Colon (tissue), 2 donors: ENCODE measurements around the gene RNF19B.

Experiments
- FAIRE-seq: peaks from 2 replicates; lab custom pipeline; 2012; peaks lifted over from hg19 to GRCh38; lab: Jason Lieb, UNC
- donor health status: control.
- donor health status: control.

Gene RNF19B

DNA sequence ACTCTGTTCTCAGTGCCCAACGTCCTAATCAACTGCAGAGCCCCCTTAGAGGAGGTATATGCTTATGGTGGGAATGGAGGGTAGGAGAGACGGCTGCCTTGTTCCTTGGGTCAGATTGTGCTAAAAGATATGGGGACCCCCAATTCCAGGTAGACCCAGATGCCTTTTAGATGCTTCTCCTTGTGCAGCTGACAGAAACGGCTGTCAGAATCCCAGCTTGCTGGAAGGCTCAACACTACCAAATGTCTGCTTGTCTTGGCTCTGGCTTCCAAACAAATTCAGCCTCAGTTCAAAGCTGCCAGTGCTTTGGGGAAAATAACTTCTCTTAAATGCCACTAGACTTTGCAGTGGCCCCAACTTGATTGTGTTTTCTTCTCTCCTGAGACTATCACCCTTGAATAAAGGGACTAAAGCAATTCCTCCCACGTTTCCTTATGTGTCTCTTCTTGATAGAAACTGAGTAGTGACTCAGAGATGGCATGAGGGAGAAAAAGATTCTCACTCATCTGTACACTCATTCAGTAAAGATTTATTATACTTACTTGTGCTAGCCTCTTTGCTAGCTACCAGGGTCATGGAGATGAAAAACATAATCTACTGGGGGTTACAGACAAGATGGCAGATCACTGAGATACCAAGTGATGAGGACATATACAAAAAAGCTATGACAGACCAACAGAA is 3.4 kb upstream of the RNF19B start:
- no peak for FAIRE-seq

DNA sequence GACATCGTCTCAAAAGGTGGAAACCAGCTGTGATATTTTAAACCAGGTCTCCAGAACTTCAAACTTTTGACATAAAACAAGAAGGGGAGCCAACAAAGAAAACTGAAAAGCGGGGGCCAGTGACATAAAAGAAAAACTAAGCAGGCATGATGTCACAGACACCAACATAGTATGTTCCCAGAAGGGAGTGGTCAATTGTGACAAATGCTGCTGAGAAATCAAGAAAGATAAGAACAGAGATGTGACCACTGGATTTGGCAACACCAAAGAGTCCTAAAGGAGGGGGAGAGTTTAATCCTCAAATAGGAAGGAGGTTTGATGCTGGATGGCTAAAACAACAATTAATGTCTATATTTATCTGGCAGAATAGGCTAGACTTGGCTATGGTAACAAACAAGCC is 2.3 kb upstream of the RNF19B start:
- no peak for FAIRE-seq

DNA sequence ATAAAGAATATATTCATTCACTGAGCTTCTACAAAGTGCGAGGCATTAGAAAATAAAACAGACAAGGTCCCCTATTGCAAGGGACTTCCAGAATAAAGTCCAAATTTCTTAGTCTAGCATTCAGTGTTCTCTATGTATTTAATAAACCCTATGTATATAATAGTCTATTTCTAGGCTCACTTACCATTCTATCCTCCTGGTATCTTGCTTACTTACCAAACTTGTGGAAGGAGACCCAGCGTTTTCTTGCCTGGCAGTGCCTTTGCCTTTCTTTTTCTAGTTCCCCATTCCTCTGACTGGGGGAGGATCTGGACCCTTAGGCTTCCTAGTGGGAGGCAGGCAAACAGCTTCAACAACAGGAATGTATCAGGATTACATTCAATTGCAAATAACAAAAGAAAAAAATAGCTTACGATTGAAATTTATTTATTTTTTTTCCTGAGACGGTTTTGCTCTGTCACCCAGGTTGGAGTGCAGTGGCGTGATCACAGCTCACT is 690 bp upstream of the RNF19B start:
- no peak for FAIRE-seq

DNA sequence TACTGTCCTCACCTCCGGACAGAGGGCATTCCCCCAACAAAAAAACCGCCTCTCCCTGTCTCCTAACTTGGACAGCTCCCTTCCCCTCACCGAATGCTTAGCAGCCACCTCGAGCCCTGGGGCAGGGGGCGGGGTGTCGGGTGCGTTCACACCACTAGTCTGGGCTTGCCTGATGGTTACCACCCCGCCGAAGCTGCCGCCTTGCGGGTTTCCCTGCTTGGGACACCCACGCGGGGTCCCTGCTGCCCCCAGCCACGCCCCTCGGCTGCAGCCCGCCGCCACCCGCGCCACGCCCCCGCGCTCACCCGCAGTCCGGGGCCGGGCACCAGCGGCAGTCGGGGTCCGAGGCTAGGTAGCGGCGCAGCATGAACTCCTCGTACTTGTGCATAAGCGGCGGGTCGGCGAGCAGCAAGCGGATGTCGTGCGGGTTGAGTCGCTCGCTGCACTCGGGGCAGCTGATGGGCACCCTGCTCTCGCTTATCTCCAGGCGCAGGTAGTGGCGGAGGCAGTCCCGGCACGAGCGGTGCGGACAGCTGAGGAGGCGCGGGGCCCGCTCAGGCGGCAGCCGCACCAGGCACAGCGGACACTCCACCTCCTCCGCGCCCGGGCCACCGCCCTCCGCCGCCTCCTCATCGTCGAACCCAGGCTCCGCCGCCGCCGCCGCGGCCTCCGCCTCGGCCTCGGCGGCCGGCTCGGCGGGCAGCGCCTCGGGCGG is 706 bp downstream of the RNF19B start:
- no peak for FAIRE-seq

DNA sequence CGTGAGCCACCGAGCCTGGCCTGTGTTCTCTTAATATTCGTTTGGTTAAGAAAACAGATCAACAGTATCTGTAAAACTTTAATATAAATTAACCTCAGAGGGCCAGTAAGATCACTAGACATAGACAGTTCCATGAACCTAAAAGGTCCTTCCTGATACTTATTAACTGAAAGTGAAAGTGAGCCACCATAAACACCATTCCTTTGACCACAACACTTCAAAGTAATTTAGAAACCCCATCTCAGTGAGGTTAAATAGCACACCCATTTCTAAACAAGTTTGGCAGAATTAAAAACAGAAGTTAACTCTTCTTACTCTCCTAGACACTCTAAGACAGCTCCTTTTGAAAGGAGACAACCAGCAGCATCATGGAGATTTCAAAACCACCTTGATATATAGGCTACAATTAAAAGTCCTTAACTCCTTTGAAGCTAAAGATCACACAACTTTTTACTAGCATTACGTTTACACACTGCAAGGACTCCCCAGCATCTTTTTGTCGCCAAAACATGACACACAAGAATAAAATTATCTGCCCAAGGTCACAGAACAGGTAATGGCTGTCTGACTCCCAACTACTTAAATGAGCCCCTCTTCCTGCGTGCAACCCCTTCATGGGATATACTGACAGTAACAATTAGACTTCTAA is 2.2 kb downstream of the RNF19B start:
- no peak for FAIRE-seq

DNA sequence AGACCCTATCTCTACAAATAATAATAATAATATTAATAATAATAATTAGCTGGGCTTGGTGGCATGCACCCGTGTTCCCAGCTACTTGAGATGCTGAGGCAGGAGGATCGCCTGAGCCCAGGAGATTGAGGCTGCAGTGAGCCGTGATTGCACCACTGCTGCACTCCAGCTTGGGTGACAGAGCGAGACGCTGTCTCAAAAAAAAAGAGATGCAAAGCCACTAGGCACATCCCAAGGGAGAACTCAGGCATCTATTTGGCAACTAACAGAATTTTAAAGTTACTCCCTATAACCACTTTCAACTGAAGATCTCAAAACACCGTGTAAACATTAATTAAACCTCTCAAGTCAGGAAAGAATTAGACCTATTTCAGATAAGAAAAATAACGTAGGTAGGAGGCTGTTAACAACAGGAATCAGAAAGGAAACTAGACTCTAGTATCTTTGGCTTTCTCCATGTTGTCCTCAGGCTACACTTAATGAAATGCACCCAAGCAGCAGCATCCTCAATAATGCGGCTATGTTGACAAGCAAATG is 3.7 kb downstream of the RNF19B start:
- no peak for FAIRE-seq

DNA sequence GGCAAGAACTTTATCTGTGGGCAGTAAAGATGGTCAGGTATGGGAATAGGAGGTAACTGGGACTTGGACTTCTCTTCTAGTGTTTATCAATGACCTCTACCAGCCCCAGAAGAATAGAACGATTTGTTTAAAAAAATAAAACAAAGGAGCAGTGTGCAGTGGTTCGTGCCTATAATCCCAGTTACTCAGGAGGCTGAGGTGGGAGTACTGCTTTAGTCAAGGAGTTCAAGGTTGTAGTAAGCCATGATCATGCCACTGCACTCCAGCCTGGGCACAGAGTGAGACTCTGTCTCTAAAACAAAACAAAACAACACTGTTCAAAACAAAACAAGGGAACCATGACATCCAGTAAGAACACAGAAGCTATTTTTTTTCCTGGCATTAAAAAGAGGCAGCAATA is 4.3 kb downstream of the RNF19B start:
- no peak for FAIRE-seq

DNA sequence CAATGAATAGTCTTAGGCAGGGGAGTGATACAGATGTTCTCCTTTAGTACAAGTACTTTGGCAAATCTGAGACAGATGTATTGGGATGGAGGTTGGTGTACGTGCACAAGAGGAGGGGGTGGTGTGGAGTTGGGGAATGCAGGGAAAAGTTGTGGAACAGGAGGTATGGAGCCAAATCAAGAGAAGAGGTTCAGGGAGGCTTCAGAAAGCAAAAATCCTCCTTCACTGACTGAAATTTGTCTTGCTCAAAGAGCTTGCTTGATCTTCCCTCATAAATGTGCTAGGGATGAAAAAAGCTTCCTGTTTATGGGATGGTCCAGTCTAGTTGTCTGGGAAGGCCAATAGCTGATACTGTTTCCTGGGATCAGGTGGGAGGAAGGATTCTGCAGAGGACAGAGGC is 5.8 kb downstream of the RNF19B start:
- FAIRE-seq = no peak

DNA sequence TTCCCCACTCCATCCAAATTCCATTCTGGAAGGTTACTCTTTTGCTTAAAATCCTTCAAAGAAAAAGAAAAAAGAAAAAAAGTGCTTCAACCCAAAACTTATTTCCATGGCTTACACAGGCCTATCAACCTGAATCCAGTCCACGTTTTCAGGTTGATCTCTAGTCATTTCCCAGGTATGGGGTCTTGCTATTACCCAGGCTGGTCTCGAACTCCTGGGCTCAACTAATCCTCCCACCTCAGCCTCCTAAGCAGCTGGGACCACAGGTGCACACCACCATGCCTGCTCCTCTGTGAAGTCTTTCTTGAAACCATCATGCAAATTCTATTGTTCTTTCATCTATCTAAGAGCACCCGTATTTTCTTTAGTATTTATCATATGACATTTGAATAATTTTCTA is 7.6 kb downstream of the RNF19B start:
- no peak for FAIRE-seq

DNA sequence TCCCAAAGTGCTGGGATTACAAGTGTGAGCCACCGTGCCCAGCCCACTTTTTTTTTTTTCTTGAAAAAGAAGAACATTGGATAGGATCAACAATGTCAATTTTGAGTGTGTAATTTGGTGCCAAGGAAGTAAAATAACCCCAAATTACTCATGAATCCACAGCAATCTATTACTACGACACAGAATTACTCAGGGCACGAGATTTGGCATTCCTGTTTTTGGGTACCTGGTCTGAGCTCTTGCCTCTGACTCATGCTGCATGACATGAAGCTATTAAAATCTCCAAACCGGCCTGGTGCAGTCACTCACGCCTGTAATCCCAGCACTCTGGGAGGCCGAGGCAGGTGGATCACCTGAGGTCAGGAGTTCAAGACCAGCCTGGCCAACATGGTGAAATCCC is 10.4 kb downstream of the RNF19B start:
- FAIRE-seq = no peak

DNA sequence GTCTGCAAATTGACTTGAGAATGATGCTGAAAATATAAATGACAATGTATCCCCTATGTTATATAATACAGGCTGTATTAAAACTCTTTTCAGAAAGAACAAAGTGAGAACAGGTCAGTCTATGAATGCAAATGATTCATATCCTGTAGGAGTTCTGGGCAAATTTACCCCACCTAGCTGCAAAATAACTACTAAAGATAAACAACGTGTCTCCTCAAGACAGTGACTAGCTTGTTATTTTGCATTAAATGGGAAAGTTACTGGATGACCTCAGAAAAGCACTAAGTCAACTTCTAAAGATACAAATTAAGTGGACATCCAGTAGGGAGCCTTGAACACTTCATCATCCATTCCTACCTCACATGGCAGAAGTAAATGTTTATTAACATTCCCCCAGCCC is 11.1 kb downstream of the RNF19B start:
- FAIRE-seq = no peak

DNA sequence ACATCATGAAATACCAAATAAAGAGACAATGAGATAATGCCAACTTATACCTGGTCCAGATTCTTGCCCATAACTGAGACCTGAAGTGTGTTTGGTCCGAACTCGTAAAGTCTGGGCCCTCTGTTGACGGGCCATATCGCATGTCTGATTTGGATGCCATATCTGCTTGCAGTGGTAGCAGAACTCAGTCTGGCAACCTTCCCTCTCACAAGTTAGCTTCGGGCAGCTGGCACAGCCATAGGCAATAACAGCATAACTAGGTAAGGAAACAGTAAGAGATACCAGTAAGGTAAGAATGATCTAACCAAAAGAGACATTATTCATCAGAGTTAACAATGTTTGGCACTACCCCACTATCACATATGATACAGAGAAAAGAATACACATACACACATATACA is 15.1 kb downstream of the RNF19B start:
- no peak for FAIRE-seq

DNA sequence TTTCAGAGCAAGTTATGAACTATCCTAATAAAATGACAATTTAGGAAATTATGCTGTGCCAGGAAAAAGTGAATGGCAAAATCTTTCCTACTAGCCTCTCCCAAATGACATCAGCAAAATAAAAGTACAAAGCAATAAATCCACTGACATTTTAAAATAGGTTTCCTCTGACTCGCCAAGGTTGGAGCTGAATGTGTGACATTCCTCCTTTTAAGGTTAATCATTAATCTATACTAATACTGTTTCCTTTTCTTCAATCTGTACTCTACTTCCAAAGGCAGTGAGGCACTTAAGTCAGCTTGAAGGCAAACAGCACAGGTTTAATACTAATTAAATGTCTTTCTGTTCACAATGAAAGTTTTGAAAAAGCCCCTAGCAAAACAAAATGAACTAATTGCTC is 15.7 kb downstream of the RNF19B start:
- peak; percentile 82 for FAIRE-seq

DNA sequence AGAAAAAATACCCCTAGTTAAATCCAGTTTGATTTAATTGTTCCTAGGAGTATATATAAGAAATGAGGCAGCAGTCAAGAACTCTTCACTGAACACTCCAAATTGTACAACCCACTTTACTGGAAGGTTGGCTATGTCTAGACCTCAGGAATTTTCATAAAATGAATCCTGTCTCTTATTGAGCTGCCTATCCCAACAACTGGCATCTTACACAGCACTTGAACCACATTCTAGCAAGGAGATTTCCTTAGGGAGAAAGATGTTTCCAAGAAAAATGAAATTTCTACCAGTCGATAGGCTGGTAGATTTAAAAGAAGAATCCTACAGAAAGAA is 16.3 kb downstream of the RNF19B start:
- FAIRE-seq = no peak

DNA sequence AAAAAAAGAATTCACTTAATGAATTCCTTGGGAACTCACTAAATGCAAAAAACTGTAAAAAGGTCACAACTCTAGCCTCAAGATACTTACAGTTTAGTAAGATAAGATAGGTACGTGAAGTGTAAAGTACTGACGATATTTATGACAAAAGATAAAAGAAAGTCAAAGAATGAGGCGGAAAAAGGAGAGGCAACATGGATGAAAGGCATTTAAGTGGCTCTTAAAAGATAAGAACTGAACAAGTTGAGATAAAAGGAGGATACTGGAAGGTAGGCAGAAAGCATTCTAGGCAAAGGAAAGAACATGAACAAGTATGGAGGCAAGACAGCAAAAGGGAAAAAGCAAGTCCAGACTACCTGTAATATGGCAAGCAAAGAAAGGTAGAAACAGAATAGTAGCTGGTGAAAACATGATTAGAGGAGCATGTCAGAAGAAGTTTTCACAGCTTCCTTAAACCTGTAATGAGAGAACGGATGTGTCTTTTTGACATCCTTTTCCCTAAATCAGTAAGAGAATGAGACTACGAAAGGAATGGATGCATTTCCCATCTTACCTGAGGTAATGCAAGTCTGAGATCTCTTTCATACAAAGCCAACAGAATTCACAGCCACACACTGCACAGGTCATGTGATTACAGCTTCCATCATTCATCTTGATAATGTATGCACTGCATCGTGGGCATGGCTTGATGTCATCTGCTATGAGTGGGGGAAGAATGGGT is 16.8 kb downstream of the RNF19B start:
- FAIRE-seq = no peak

DNA sequence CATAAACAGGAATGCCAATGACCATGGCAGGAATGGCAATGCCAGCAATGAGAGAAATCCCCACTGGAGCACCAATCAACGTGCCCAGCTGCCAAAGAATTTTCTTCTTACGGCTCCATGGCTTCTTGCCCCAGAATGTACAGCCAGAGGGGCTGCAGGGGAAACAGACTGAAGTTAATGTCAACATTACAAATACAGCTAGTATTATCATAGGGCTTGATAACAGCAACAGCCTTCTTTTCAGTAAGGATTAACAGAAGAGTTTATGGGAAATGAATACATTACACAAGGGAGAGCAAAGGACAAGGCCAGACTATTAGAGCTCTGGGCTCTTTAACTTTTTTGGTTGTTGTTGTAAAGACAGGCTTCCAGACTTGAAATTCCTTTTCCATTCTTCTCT is 18.2 kb downstream of the RNF19B start:
- no peak for FAIRE-seq

DNA sequence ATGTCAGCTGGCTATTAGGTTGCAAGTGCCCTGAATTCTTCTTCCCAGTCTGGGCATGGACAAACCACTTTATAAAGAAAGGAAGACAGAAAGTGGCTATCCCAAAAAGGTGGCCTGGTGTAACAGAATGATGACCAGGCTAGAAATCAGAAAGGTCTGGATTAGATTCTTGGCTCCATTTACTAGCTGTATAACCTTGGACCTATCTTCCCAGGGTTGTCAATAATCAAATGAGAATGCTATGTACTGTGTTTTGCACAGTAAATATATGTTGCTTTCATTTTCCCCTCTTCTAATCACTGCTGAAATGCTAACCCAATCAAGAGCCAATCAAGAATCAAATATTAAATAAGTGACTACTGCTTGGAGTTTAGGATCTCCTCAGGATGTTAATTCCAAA is 20.4 kb downstream of the RNF19B start:
- FAIRE-seq = no peak

DNA sequence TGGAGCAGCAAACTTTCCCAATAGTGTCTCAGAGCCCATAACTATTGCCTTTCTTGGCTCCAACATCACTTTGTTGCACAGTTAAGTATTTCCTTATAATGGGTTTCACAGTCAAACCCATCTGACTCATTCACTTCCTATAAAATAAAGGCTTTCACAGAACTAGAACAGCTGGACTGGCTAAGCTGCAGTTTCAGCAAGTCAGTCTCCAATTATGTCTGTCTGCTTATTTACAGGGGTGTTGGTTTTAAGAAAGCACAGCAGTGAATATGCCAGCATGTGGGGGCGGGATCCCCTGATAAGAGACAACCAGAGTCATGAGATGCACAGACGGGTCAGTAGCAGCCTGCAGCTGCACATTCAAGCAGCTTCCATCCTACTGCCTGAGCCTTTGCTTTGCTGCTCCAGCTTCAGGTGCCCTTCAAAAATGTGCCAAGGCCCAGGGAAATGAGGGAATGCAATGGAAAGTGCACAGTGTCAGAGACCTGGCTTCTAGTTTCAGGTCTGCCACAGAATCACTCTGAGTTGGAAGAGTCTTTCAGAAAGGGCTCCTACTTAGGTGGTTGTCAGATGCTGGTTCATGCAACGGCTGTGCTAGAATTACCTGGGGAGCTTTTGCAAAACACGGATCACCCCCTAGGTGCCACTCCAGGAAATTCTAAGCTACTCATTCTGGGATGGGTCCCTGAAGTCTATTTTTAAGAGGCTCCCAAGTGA is 24.8 kb downstream of the RNF19B start:
- no peak for FAIRE-seq

DNA sequence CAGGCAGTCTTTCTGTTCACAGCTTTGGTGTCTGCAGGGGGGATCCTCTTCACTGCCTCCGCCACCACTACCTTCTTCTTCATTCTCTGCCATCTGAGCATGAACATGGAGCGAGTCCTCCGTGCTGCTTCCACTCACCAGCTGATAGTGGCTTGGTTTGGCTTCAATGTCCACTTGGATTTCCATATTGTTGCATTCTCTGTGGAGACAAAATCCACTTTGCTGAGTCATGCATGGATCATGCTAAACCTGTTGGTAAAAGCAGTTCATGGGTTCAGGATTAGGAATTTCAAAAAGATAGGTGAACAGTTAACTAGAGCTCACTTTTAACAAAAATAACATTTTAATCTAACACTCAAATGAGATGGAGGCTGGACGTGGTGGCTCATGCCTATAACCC is 27.5 kb downstream of the RNF19B start:
- FAIRE-seq = no peak

DNA sequence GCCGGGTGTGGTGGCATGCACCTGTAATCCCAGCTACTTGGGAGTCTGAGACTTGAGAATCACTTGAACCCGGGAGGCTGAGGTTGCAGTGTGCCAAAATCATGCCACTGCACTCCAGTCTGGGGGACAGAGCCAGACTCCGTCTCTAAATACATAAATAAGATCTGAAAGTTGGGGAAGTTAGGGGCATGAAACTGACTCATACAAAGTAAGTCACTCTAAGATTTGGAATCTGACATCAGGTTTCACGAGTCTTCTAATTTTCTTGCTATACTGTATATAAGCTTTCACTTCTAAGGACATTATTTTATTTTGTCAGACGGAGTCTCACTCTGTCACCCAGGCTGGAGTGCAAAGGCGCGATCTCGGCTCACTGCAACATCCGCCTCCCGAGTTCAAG is 30.1 kb downstream of the RNF19B start:
- FAIRE-seq = no peak

DNA sequence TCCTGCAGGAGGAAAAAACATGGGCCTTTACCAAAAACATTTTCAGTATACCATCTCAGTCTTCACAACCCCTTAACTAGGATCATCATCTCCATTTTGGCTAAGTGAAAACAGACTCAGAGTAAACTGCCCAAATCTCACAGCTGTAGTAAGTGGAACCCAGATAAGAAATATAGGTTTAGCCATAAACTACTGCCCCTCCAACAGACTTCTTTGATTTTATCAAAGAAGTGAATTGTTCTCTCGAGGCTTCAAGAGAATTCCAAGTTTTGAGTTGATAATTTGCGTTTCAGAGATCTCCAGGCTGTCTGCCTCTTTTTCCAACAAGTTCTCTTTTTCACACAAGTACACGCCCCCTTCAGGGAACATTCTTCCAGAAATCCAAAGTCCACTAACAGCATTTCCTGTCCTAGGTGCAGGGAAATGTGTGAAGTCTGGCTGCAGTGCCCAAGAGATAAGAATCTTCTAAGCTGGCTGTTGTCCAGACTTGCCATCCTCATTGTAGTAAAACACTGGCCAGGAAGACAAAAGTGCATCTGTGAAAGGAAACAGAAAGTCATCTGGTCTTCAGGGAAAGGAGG is 30.8 kb downstream of the RNF19B start:
- peak; percentile 33 for FAIRE-seq

DNA sequence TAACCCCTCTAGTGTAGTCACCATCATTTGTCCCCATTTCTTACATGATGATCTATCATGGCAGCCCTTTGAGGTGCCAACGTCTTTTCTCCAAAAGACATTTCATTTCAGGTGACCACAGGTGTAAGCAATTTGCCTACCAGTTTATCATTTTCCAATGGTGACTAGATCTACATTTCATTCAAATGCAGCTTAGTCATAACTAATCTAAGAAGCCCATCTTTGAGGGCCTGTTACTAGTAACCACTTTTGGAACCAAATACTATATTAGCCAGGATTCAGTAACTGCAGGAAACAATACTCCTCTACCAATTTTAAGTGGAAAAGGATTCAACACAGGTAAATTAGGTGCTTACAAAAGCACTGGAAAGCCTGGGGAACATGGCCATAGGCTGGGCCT is 32.8 kb downstream of the RNF19B start:
- FAIRE-seq = no peak
